MM.1S (cell line): ENCODE results near the gene THAP2.
A peak's percentile ranks its signal among the peaks of the same experiment; 100 is the strongest.
"Not testable (repeated sequence)": the region's sequence is repeated elsewhere in the genome, so short reads cannot be mapped to it uniquely, and the experiment has no call there.

Experiments used
- DNase-seq: peaks from one replicate; pipeline ENCODE4 v3.0.0-alpha.2; 2015
- H2AFZ ChIP-seq: fragments of 300-600 bp; sonication (generic); 2 replicates; pipeline ENCODE4 v1.6.0; 2016; ENCODE audit warnings: antibody characterized with exemption, low read length
- H3F3A ChIP-seq: fragments of 300-600 bp; sonication (generic); 2 replicates; pipeline ENCODE4 v1.6.1; 2016; ENCODE audit warnings: mild to moderate bottlenecking, antibody characterized with exemption, low read length, moderate library complexity, mixed read lengths; ENCODE audit not compliant: insufficient read depth
- H3K27ac ChIP-seq: fragments of 300-600 bp; sonication (generic); 2 replicates; pipeline ENCODE4 v1.5.1; 2016; ENCODE audit warnings: mild to moderate bottlenecking, low read length
- H3K27me3 ChIP-seq: fragments of 300-600 bp; sonication (generic); replicated peaks from 2 replicates; pipeline ENCODE4 v1.6.0; 2016; ENCODE audit warnings: low read length; ENCODE audit not compliant: insufficient read depth
- H3K36me3 ChIP-seq: fragments of 300-600 bp; sonication (generic); replicated peaks from 2 replicates; pipeline ENCODE4 v1.6.1; 2016; ENCODE audit warnings: mild to moderate bottlenecking, low read length, mixed read lengths; ENCODE audit not compliant: insufficient read depth
- H3K4me1 ChIP-seq: fragments of 300-600 bp; sonication (generic); 2 replicates; pipeline ENCODE4 v1.6.1; 2016; ENCODE audit warnings: low read length, mixed read lengths
- H3K4me2 ChIP-seq: fragments of 300-600 bp; sonication (generic); 2 replicates; pipeline ENCODE4 v1.6.0; 2016; ENCODE audit warnings: low read depth, low read length
- H3K4me3 ChIP-seq: fragments of 300-600 bp; sonication (generic); 2 replicates; pipeline ENCODE4 v1.5.1; 2016; ENCODE audit warnings: low read length, mixed read lengths
- H3K79me2 ChIP-seq: fragments of 300-600 bp; sonication (generic); 2 replicates; pipeline ENCODE4 v1.6.1; 2016; ENCODE audit warnings: mixed run types, low read length, mixed read lengths
- H3K9ac ChIP-seq: fragments of 300-600 bp; sonication (generic); 2 replicates; pipeline ENCODE4 v1.6.1; 2016; ENCODE audit warnings: low read length, mixed read lengths
- H3K9me2 ChIP-seq: fragments of 300-600 bp; sonication (generic); replicated peaks from 2 replicates; pipeline ENCODE4 v1.6.1; 2016; ENCODE audit warnings: mild to moderate bottlenecking, low read length, mixed read lengths; ENCODE audit not compliant: insufficient read depth
- H3K9me3 ChIP-seq: fragments of 300-600 bp; sonication (generic); replicated peaks from 2 replicates; pipeline ENCODE4 v1.6.1; 2016; ENCODE audit warnings: mild to moderate bottlenecking, low read length, mixed read lengths; ENCODE audit not compliant: insufficient read depth
- H4K20me1 ChIP-seq: fragments of 300-600 bp; sonication (generic); 2 replicates; pipeline ENCODE4 v1.6.1; 2016; ENCODE audit warnings: mild to moderate bottlenecking, low read length, moderate library complexity, mixed read lengths; ENCODE audit not compliant: insufficient read depth
- CTCF ChIP-seq: fragments of 300-600 bp; sonication (generic); IDR thresholded peaks from 2 replicates; pipeline ENCODE4 v1.5.1; 2016; ENCODE audit warnings: antibody characterized with exemption, low read length, mixed read lengths
- EZH2 ChIP-seq: fragments of 300-600 bp; sonication (generic); optimal IDR thresholded peaks from 2 replicates; pipeline ENCODE3; 2017; ENCODE audit warnings: low read depth, mild to moderate bottlenecking, antibody characterized with exemption, low read length, mixed read lengths
- EZH2phosphoT487 ChIP-seq: fragments of 300-600 bp; sonication (generic); IDR thresholded peaks from 2 replicates; pipeline ENCODE4 v1.6.1; 2018; ENCODE audit warnings: antibody characterized with exemption, low read length

The THAP2 gene

GRCh38 chr12:71693126-71693525 lies 29.0 kb downstream of the THAP2 start:
- Histone ChIP-seq H2AFZ (no peak overlapping the region), H3K9me2 (no peaks in the 10 kb centered on the region), H3K4me2 (peak overlapping the region; percentile 86), H3K36me3 (no peaks in the 10 kb centered on the region), H3F3A (peaks cover 51% of the 10 kb centered on the region), H3K27ac (peak overlapping the region; percentile 82; the same call in 1 of the 2 replicates), H3K79me2 (peaks cover 61% of the 10 kb centered on the region), H3K9ac (no peak overlapping the region), H3K9me3 (no peaks in the 10 kb centered on the region), H3K4me1 (peaks cover 41% of the 10 kb centered on the region), H4K20me1 (no peaks in the 10 kb centered on the region), H3K27me3 (no peaks in the 10 kb centered on the region), H3K4me3 (no peak overlapping the region)
- DNase-seq = no peak
- TF ChIP-seq EZH2 (no peak), CTCF (no peak), EZH2phosphoT487 (no peak)

- not testable (repeated sequence) for H3K27me3 ChIP-seq
These were observed 29.6 kb downstream of the THAP2 start for GRCh38 chr12:71693651-71694050.

GRCh38 chr12:71694099-71694820 lies 30.2 kb downstream of the THAP2 start:
- peak overlapping the region; percentile 86 for H3K4me2 ChIP-seq

More at GRCh38 chr12:71693651-71694050, 29.6 kb downstream of the THAP2 start:
- Histone ChIP-seq H2AFZ (peak overlapping the region; percentile 29; the same call in 1 of the 2 replicates), H3K4me1 (peaks cover 37% of the 10 kb centered on the region), H3K4me2 (peak overlapping the region; percentile 86), H3K4me3 (peak overlapping the region; percentile 30), H3K27ac (peak overlapping the region; percentile 82), H3K9ac (peak overlapping the region; percentile 35; the same call in 1 of the 2 replicates), H3K79me2 (peaks cover 57% of the 10 kb centered on the region), H3F3A (peaks cover 45% of the 10 kb centered on the region)
- H3K9me2 ChIP-seq, DNase-seq, H4K20me1 ChIP-seq, H3K36me3 ChIP-seq, H3K9me3 ChIP-seq: not testable (repeated sequence)

GRCh38 chr12:71695782-71696181 lies 31.7 kb downstream of the THAP2 start:
- H3K4me1 ChIP-seq = peaks cover 33% of the 10 kb centered on the region
- no peak overlapping the region for H3K9ac ChIP-seq
- no peak overlapping the region for H3K4me3 ChIP-seq
- no peak overlapping the region for H2AFZ ChIP-seq
- no peaks in the 10 kb centered on the region for H3K27me3 ChIP-seq
- H3K79me2 ChIP-seq = peaks cover 38% of the 10 kb centered on the region
- no peak for DNase-seq
- H4K20me1 ChIP-seq = no peaks in the 10 kb centered on the region
- no peak for TF ChIP-seq EZH2phosphoT487
- H3F3A ChIP-seq = peaks cover 32% of the 10 kb centered on the region
- no peak overlapping the region for H3K4me2 ChIP-seq
- no peaks in the 10 kb centered on the region for H3K9me2 ChIP-seq
- H3K36me3 ChIP-seq = 0 out of 2 replicates have a peak, but pooled peaks cover 5% of the 10 kb centered on the region
- no peak overlapping the region for H3K27ac ChIP-seq
- no peaks in the 10 kb centered on the region for H3K9me3 ChIP-seq

More at GRCh38 chr12:71694099-71694820, 30.2 kb downstream of the THAP2 start:
- Histone ChIP-seq H3K9me2 (no peaks in the 10 kb centered on the region), H3K4me3 (peak overlapping the region; percentile 30), H3K27me3 (no peaks in the 10 kb centered on the region), H3K4me1 (peaks cover 37% of the 10 kb centered on the region), H4K20me1 (no peaks in the 10 kb centered on the region), H3K27ac (peak overlapping the region; percentile 82), H3K79me2 (peaks cover 51% of the 10 kb centered on the region), H3K36me3 (no peaks in the 10 kb centered on the region), H2AFZ (peak overlapping the region; percentile 29; the same call in 1 of the 2 replicates), H3K9me3 (no peaks in the 10 kb centered on the region), H3K9ac (peak overlapping the region; percentile 35; the same call in 1 of the 2 replicates), H3F3A (peaks cover 42% of the 10 kb centered on the region)
- no peak for TF ChIP-seq EZH2
- peak; percentile 61 for DNase-seq

- H2AFZ ChIP-seq, H4K20me1 ChIP-seq, H3K4me3 ChIP-seq, H3K27me3 ChIP-seq, H3K27ac ChIP-seq, H3K4me1 ChIP-seq, H3K9me3 ChIP-seq, H3K4me2 ChIP-seq, H3K79me2 ChIP-seq, DNase-seq, H3K9me2 ChIP-seq, H3K36me3 ChIP-seq, H3K9ac ChIP-seq, H3F3A ChIP-seq: not testable (repeated sequence)
These were observed 38.1 kb downstream of the THAP2 start for GRCh38 chr12:71702181-71702580.
